ENCODE data around the gene ADSL. TPM values are rescaled to one million over a fixed set of nuclear protein-coding genes. Genes with fewer than 3 reads are reported as not detected.

The ADSL gene
- total and polyA plus RNA-seq, 9 of the 15 experiments (the other 6 are each of a cell fraction or from before 2014, with no cell fraction given) = 112 to 322 (median 146) TPM

DNA sequence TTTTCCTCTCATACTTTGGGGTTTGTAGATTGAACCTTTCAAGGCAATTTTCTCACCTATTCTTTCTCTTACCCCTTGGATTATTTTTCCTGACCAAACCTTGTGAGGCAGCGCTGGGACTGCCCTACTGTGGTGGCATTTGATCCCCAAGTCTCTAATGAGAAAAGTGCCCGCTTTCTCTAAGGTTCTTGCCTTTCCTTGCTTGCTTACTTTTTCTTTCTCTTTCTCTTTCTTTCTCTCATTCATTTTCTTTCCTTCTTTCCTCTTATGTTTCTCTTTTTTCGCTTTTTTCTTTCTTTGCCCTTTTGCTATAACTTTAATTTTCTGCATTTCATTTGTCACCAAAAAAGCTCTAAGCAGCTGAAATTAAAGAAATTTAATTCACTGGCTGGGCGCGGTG is 40.7 kb upstream of the ADSL start:
- POLR2A ChIA-PET = no interaction called here
- TF ChIP-seq ZNF436 (CRISPR knock-in tag; IDR thresholded peaks at IDR 0.05) = no peak
- TF ChIP-seq, protein P1, sequence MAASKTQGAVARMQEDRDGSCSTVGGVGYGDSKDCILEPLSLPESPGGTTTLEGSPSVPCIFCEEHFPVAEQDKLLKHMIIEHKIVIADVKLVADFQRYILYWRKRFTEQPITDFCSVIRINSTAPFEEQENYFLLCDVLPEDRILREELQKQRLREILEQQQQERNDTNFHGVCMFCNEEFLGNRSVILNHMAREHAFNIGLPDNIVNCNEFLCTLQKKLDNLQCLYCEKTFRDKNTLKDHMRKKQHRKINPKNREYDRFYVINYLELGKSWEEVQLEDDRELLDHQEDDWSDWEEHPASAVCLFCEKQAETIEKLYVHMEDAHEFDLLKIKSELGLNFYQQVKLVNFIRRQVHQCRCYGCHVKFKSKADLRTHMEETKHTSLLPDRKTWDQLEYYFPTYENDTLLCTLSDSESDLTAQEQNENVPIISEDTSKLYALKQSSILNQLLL (CRISPR knock-in tag; IDR thresholded peaks at IDR 0.05; ENCODE audit: borderline replicate concordance) = no peak
- no peak for TF ChIP-seq FOXM1 (IDR thresholded peaks at IDR 0.05; ENCODE audit: low read depth)
- no peak for TF ChIP-seq FOXM1 (CRISPR knock-in tag; IDR thresholded peaks at IDR 0.05; ENCODE audit: low read depth)
- TF ChIP-seq, protein P2, sequence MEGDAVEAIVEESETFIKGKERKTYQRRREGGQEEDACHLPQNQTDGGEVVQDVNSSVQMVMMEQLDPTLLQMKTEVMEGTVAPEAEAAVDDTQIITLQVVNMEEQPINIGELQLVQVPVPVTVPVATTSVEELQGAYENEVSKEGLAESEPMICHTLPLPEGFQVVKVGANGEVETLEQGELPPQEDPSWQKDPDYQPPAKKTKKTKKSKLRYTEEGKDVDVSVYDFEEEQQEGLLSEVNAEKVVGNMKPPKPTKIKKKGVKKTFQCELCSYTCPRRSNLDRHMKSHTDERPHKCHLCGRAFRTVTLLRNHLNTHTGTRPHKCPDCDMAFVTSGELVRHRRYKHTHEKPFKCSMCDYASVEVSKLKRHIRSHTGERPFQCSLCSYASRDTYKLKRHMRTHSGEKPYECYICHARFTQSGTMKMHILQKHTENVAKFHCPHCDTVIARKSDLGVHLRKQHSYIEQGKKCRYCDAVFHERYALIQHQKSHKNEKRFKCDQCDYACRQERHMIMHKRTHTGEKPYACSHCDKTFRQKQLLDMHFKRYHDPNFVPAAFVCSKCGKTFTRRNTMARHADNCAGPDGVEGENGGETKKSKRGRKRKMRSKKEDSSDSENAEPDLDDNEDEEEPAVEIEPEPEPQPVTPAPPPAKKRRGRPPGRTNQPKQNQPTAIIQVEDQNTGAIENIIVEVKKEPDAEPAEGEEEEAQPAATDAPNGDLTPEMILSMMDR (IDR thresholded peaks at IDR 0.05 in 2 of 3, conservative IDR thresholded peaks at IDR 0.05 in 1 of 3; ENCODE audit: insufficient read depth in 2 of 3, low read depth in 1 of 3, low read length in 3 of 3) = no peak
- no peak for TF ChIP-seq CBFB (CRISPR knock-in tag; IDR thresholded peaks at IDR 0.05)
- TF ChIP-seq SRSF9 (IDR thresholded peaks at IDR 0.05; ENCODE audit: borderline replicate concordance, low read depth, low read length) = no peak
- no peak for TF ChIP-seq NFYB (IDR thresholded peaks at IDR 0.05; ENCODE audit: extremely low read depth, insufficient read length)
- TF ChIP-seq XRCC5 (IDR thresholded peaks at IDR 0.05; ENCODE audit: low read depth, low read length) = no peak
- no peak for TF ChIP-seq GTF2A2 (tag; IDR thresholded peaks at IDR 0.05)
- TF ChIP-seq ZNF717 (CRISPR knock-in tag; IDR thresholded peaks at IDR 0.05) = no peak
- no peak for TF ChIP-seq TFAM (CRISPR knock-in tag; conservative IDR thresholded peaks at IDR 0.05)
- no peak for TF ChIP-seq SAFB2 (IDR thresholded peaks at IDR 0.05; ENCODE audit: borderline replicate concordance, low read depth, low read length, severe bottlenecking)
- no peak for TF ChIP-seq TARDBP (IDR thresholded peaks at IDR 0.05)
- no peak for TF ChIP-seq JUND (IDR thresholded peaks at IDR 0.05; ENCODE audit: borderline replicate concordance, low read depth, low read length)
- no peak for TF ChIP-seq JUND (tag; IDR thresholded peaks at IDR 0.05; ENCODE audit: borderline replicate concordance, low read depth, low read length)
- no peak for TF ChIP-seq MED1 (CRISPR knock-in tag; IDR thresholded peaks at IDR 0.05; ENCODE audit: borderline replicate concordance)
- TF ChIP-seq, protein P3, sequence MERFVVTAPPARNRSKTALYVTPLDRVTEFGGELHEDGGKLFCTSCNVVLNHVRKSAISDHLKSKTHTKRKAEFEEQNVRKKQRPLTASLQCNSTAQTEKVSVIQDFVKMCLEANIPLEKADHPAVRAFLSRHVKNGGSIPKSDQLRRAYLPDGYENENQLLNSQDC (CRISPR knock-in tag; IDR thresholded peaks at IDR 0.05) = no peak
- TF ChIP-seq PKNOX1 (IDR thresholded peaks at IDR 0.05) = no peak
- no peak for TF ChIP-seq CBX8 (IDR thresholded peaks at IDR 0.05; ENCODE audit: borderline replicate concordance, extremely low read depth, low read depth, low read length, poor library complexity, severe bottlenecking)

More for the DNA sequence above, 40.7 kb upstream of the ADSL start:
- no peak overlapping the region for H3K27ac ChIP-seq (ENCODE audit: extremely low read depth, low read depth, low read length)
- no peaks in the 10 kb centered on the region for H3K79me2 ChIP-seq (ENCODE audit: control insufficient read depth, insufficient read depth, low read length)
- no peak overlapping the region for H3K4me2 ChIP-seq (ENCODE audit: insufficient read depth, low read length)
- no peaks in the 10 kb centered on the region for H4K20me1 ChIP-seq (replicated peaks; ENCODE audit: control insufficient read depth, insufficient read depth, low read length)
- no peak overlapping the region for H2AFZ ChIP-seq (ENCODE audit: low read depth, low read length)
- no peak for ATAC-seq
- intact Hi-C loops (cut with micrococcal nuclease) = no loop called here
- CTCF ChIA-PET (ENCODE audit: low intra/inter-chr PET ratio) = no interaction called here
- no peak overlapping the region for H3K9ac ChIP-seq (ENCODE audit: insufficient read depth in 1 of 2, low read depth in 2 of 2, low read length in 2 of 2)
- no TSS peak for BruUV-seq (replicated peaks)
- H3K9me1 ChIP-seq (ENCODE audit: control insufficient read depth, insufficient read depth, low read length) = no peaks in the 10 kb centered on the region
- peaks cover 61% of the 10 kb centered on the region; the same call in 2 of the 3 replicates for H3K36me3 ChIP-seq (ENCODE audit: control insufficient read depth, insufficient read depth, low read length)
- no peaks in the 10 kb centered on the region for H3K9me3 ChIP-seq (replicated peaks; ENCODE audit: control insufficient read depth, insufficient read depth, low read depth, low read length)
- 100% methylated on average over 4 of the region's 5 CpGs for WGBS (ENCODE audit: insufficient coverage, low coverage, missing lambda C conversion rate)
- H3K4me3 ChIP-seq = no peak overlapping the region
- H3K4me1 ChIP-seq (replicated peaks in 1 of 2; ENCODE audit: control insufficient read depth in 2 of 2, insufficient read depth in 2 of 2, low read length in 2 of 2) = no peaks in the 10 kb centered on the region
- no peak for DNase-seq (ENCODE audit: extremely low read depth in 1 of 4, low spot score in 3 of 4)
- H3K27me3 ChIP-seq (ENCODE audit: control insufficient read depth in 2 of 2, insufficient read depth in 2 of 2, low read length in 2 of 2) = no peaks in the 10 kb centered on the region
- FAIRE-seq = no peak
- in situ Hi-C loops (cut with MboI) = no loop called here

Data from K562 (cell line).